LNCaP clone FGC (cell line): Measurements from ENCODE around the gene LCLAT1.

Experiments used
- DNase-seq: peaks from one replicate; pipeline ENCODE4 v3.0.0-alpha.2; 2011; ENCODE audit warnings: low read depth
- H3K4me3 ChIP-seq: 2 replicates; pipeline ENCODE4 v1.5.1; 2011; ENCODE audit warnings: mild to moderate bottlenecking, low read depth, low read length, control low read depth
- TF ChIP-seq, protein P1 (sequence below): IDR thresholded peaks from 2 replicates; pipeline ENCODE4 v1.5.1; 2012; ENCODE audit warnings: mild to moderate bottlenecking; ENCODE audit not compliant: control insufficient read depth, insufficient read depth; ENCODE audit errors: extremely low read depth

Gene LCLAT1

DNA sequence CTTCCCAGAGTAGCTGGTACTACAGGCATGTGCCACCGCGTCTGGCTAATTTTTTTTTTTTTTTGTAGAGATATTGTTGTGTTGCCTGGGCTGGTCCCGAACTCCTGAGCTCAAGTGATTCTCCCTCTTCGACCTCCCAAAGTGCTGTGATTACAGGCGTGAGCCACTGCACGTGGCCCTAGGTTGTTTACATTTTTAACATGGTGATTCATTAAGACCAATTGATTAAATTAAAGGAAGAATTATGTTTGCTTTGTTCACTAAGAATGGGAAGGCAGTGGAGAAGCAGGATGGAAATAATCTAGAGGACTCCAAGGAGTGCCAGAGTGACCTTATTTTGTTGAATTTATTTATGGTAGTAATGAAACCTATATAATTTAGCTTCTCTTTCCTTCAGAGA lies 7.5 kb downstream of the LCLAT1 start:
- TF ChIP-seq, protein P1, sequence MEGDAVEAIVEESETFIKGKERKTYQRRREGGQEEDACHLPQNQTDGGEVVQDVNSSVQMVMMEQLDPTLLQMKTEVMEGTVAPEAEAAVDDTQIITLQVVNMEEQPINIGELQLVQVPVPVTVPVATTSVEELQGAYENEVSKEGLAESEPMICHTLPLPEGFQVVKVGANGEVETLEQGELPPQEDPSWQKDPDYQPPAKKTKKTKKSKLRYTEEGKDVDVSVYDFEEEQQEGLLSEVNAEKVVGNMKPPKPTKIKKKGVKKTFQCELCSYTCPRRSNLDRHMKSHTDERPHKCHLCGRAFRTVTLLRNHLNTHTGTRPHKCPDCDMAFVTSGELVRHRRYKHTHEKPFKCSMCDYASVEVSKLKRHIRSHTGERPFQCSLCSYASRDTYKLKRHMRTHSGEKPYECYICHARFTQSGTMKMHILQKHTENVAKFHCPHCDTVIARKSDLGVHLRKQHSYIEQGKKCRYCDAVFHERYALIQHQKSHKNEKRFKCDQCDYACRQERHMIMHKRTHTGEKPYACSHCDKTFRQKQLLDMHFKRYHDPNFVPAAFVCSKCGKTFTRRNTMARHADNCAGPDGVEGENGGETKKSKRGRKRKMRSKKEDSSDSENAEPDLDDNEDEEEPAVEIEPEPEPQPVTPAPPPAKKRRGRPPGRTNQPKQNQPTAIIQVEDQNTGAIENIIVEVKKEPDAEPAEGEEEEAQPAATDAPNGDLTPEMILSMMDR: no peak
- no peak for DNase-seq
- no peak overlapping the region for H3K4me3 ChIP-seq

GRCh38 chr2:30455114-30455738 lies 8.2 kb downstream of the LCLAT1 start:
- DNase-seq: no peak
- TF ChIP-seq, protein P1: no peak
- no peak overlapping the region for H3K4me3 ChIP-seq

DNA sequence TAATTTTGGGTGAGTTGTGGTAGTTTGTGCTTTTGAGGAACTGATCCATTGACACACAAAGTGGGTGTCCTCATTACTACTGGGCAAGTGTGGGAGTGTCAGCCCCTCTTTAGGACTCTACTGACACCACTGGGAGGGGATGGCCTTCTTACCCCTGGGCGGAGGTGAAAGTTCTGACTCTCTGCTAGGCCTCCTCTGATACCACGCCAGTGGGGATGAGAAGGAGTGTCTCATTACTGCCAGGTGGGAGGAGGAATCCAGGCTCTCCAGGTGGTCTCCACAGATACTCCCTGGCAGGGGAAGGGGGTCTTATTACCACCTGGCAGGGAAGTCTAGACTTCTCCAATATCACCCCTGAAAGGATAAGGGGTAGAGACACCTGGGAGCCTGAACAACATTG lies 9.1 kb downstream of the LCLAT1 start:
- TF ChIP-seq, protein P1: no peak
- no peak overlapping the region for H3K4me3 ChIP-seq
- DNase-seq: no peak

- no peak for DNase-seq
- TF ChIP-seq, protein P1: no peak
- H3K4me3 ChIP-seq: no peak overlapping the region
These were observed 9.5 kb downstream of the LCLAT1 start for GRCh38 chr2:30456579-30456978.

- DNase-seq: no peak
- H3K4me3 ChIP-seq: no peak overlapping the region
- TF ChIP-seq, protein P1: no peak
These were observed 10.2 kb downstream of the LCLAT1 start for GRCh38 chr2:30457296-30457695.

GRCh38 chr2:30459140-30459539 lies 12.1 kb downstream of the LCLAT1 start:
- no peak for DNase-seq
- TF ChIP-seq, protein P1: no peak
- H3K4me3 ChIP-seq: no peak overlapping the region
